NT2/D1 (cell line): Measurements from ENCODE around the gene MEGF9.

ENCODE experiments used
- DNase-seq: peaks from one replicate; pipeline ENCODE4 v3.0.0-alpha.2; 2011; ENCODE audit warnings: low read depth, low spot score
- H3K27me3 ChIP-seq: 2 replicates; pipeline ENCODE4 v1.6.0; 2011; ENCODE audit warnings: mild to moderate bottlenecking; ENCODE audit not compliant: insufficient read length, insufficient read depth
- H3K36me3 ChIP-seq: 2 replicates; pipeline ENCODE4 v1.6.1; 2011; ENCODE audit warnings: mild to moderate bottlenecking, low read length, mixed read lengths; ENCODE audit not compliant: insufficient read depth, insufficient read length
- H3K4me1 ChIP-seq: 2 replicates; pipeline ENCODE4 v1.5.1; 2011; ENCODE audit not compliant: insufficient read depth, insufficient read length
- H3K4me3 ChIP-seq: 2 replicates; pipeline ENCODE4 v1.5.1; 2011; ENCODE audit warnings: low read depth; ENCODE audit not compliant: insufficient read length
- H3K9ac ChIP-seq: 2 replicates; pipeline ENCODE4 v1.6.0; 2011; ENCODE audit warnings: low read depth; ENCODE audit not compliant: insufficient read length
- H3K9me3 ChIP-seq: 2 replicates; pipeline ENCODE4 v1.5.1; 2011; ENCODE audit warnings: mild to moderate bottlenecking, low read length; ENCODE audit not compliant: insufficient read depth
- SUZ12 ChIP-seq: IDR thresholded peaks from 2 replicates; pipeline ENCODE4 v1.6.1; 2011; ENCODE audit not compliant: insufficient read length, insufficient read depth; ENCODE audit errors: extremely low read depth
- YY1 ChIP-seq: IDR thresholded peaks from 2 replicates; pipeline ENCODE4 v1.6.1; 2011; ENCODE audit not compliant: insufficient read length, insufficient read depth
- ZNF274 ChIP-seq: IDR thresholded peaks from 2 replicates; pipeline ENCODE4 v1.6.1; 2011; ENCODE audit warnings: mild to moderate bottlenecking, low read depth, low read length

The MEGF9 gene

DNA sequence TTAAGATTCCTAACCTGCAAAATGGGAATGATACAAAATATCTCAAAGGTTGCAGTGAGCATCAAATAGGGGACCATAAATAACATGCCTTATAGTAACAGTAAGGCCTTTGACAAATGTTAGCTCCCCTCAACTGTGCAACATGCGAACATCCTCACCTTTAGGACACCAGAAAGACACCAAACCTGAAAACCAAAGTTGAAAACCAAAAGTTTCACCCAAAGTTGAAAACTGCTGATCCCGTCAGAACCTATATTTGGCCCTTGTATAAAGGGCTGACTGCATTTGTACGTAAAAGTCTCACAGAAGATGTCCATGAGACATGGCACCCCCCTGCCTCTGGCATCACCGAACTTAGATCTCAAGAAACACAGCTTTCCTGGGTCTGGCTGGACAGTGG lies 146.4 kb downstream of the MEGF9 start:
- Histone ChIP-seq H3K9ac (no peak overlapping the region), H3K4me1 (no peaks in the 10 kb centered on the region), H3K9me3 (no peaks in the 10 kb centered on the region), H3K27me3 (no peaks in the 10 kb centered on the region), H3K4me3 (no peak overlapping the region), H3K36me3 (peaks cover 84% of the 10 kb centered on the region)
- no peak for DNase-seq
- TF ChIP-seq ZNF274: no peak
- no peak for TF ChIP-seq SUZ12
- TF ChIP-seq YY1: no peak

- no peak overlapping the region for H3K4me3 ChIP-seq
- DNase-seq: no peak
- H3K9ac ChIP-seq: no peak overlapping the region
- H3K4me1 ChIP-seq: no peaks in the 10 kb centered on the region
- no peaks in the 10 kb centered on the region for H3K27me3 ChIP-seq
- peaks cover 88% of the 10 kb centered on the region for H3K36me3 ChIP-seq
- H3K9me3 ChIP-seq: no peaks in the 10 kb centered on the region
- TF ChIP-seq SUZ12: no peak
- TF ChIP-seq YY1: no peak
- no peak for TF ChIP-seq ZNF274
These were observed 147.2 kb downstream of the MEGF9 start for GRCh38 chr9:120567081-120567480.

- Histone ChIP-seq H3K36me3 (peaks cover 76% of the 10 kb centered on the region), H3K9me3 (no peaks in the 10 kb centered on the region), H3K4me1 (no peaks in the 10 kb centered on the region), H3K4me3 (no peak overlapping the region), H3K27me3 (no peaks in the 10 kb centered on the region), H3K9ac (no peak overlapping the region)
- no peak for DNase-seq
- TF ChIP-seq SUZ12 (no peak), YY1 (no peak), ZNF274 (no peak)
These were observed 149.7 kb downstream of the MEGF9 start for GRCh38 chr9:120564589-120564988.

GRCh38 chr9:120562861-120563443 lies 151.3 kb downstream of the MEGF9 start:
- Histone ChIP-seq H3K27me3 (no peaks in the 10 kb centered on the region), H3K36me3 (peaks cover 67% of the 10 kb centered on the region), H3K4me3 (no peak overlapping the region), H3K9ac (no peak overlapping the region), H3K4me1 (no peaks in the 10 kb centered on the region), H3K9me3 (no peaks in the 10 kb centered on the region)
- no peak for DNase-seq
- TF ChIP-seq SUZ12: no peak
- no peak for TF ChIP-seq ZNF274

GRCh38 chr9:120561709-120562108 lies 152.6 kb downstream of the MEGF9 start:
- no peak overlapping the region for H3K9ac ChIP-seq
- no peak for TF ChIP-seq ZNF274
- no peak for TF ChIP-seq YY1
- TF ChIP-seq SUZ12: no peak
- peaks cover 59% of the 10 kb centered on the region for H3K36me3 ChIP-seq
- no peak overlapping the region for H3K4me3 ChIP-seq
- no peaks in the 10 kb centered on the region for H3K27me3 ChIP-seq
- DNase-seq: no peak
- no peaks in the 10 kb centered on the region for H3K9me3 ChIP-seq
- H3K4me1 ChIP-seq: no peaks in the 10 kb centered on the region

DNA sequence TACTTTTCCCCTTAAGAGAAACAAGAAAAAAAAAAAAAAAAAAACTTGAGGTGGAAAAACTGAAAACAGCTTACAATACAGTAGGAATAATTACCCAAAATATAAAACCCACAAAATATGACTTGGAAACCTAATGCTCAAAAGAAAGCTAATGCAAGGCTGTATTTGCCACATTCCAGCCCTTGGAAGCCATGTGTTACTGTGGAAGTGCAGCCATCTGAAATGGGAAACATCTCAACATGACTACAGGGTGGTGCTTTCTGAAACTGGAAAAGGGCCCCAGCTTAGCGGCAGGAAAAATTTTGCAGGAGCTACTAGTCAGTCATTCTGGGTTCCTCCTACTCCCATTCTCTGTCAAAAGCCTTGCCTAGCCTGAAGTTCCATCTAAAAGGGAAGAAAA lies 154.7 kb downstream of the MEGF9 start:
- Histone ChIP-seq H3K9me3 (no peaks in the 10 kb centered on the region), H3K27me3 (no peaks in the 10 kb centered on the region), H3K4me3 (no peak overlapping the region), H3K36me3 (peaks cover 46% of the 10 kb centered on the region), H3K4me1 (no peaks in the 10 kb centered on the region), H3K9ac (no peak overlapping the region)
- no peak for TF ChIP-seq YY1
- DNase-seq: no peak

- H3K4me1 ChIP-seq: no peaks in the 10 kb centered on the region
- peaks cover 43% of the 10 kb centered on the region for H3K36me3 ChIP-seq
- TF ChIP-seq ZNF274: no peak
- TF ChIP-seq SUZ12: no peak
- TF ChIP-seq YY1: no peak
- no peak overlapping the region for H3K9ac ChIP-seq
- no peak for DNase-seq
- no peaks in the 10 kb centered on the region for H3K27me3 ChIP-seq
- no peaks in the 10 kb centered on the region for H3K9me3 ChIP-seq
- H3K4me3 ChIP-seq: no peak overlapping the region
These were observed 155.8 kb downstream of the MEGF9 start for GRCh38 chr9:120558454-120558853.

DNA sequence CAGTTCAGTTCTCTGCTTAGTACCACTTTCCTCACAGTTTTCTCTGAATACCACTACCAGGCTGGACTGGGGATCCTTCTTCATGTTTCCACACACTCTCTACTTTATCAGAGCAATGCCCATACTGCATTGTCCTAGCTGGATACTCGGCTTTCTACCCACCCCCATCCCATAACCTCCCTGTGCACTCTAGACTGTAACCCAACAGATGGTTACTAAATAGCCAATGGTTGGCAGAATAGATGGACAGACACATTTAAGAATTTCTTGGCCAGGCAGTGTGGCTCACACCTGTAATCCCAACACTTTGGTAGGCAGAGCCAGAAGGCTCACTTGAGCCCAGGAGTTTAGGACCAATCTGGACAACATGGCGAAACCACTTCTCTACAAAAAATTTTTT lies 157.1 kb downstream of the MEGF9 start:
- no peak overlapping the region for H3K4me3 ChIP-seq
- no peaks in the 10 kb centered on the region for H3K27me3 ChIP-seq
- peaks cover 34% of the 10 kb centered on the region for H3K36me3 ChIP-seq
- no peak overlapping the region for H3K9ac ChIP-seq
- TF ChIP-seq ZNF274 (no peak), SUZ12 (no peak), YY1 (no peak)
- DNase-seq: no peak
- no peaks in the 10 kb centered on the region for H3K9me3 ChIP-seq
- H3K4me1 ChIP-seq: no peaks in the 10 kb centered on the region
